Mucosa of rectum (tissue), 2 donors: ENCODE data around the gene GALNT9.
"Not testable (repeated sequence)": the region's sequence is repeated elsewhere in the genome, so short reads cannot be mapped to it uniquely, and the experiment has no call there.

Experiments
- H3K27ac ChIP-seq, 2 donors: one replicate each; pipeline ENCODE4 v1.7.0; 2013; ENCODE audit warnings: inconsistent platforms in 2 of 2, low read depth in 2 of 2, low read length in 2 of 2
- H3K27me3 ChIP-seq, 2 donors: one replicate each; pipeline ENCODE4 v1.7.0; 2013; ENCODE audit warnings: low read length in 2 of 2; ENCODE audit not compliant: control insufficient read depth in 2 of 2, insufficient read depth in 2 of 2
- H3K36me3 ChIP-seq, 2 donors: one replicate each; pipeline ENCODE4 v1.7.0; 2013; ENCODE audit warnings: low read length in 2 of 2; ENCODE audit not compliant: control insufficient read depth in 2 of 2, insufficient read depth in 2 of 2
- H3K4me1 ChIP-seq, 2 donors: one replicate each; pipeline ENCODE4 v1.7.0; 2013; ENCODE audit warnings: low read length in 2 of 2, mild to moderate bottlenecking in 1 of 2; ENCODE audit not compliant: control insufficient read depth in 2 of 2, insufficient read depth in 2 of 2
- H3K4me3 ChIP-seq, 2 donors: one replicate each; pipeline ENCODE4 v1.7.0; 2013; ENCODE audit warnings: low read length in 2 of 2
- H3K9ac ChIP-seq, 2 donors: one replicate each; pipeline ENCODE4 v1.7.0; 2013; ENCODE audit warnings: low read length in 2 of 2, low read depth in 1 of 2, mild to moderate bottlenecking in 1 of 2
- H3K9me3 ChIP-seq, 2 donors: one replicate each; pipeline ENCODE4 v1.7.0; 2013; ENCODE audit warnings: low read length in 2 of 2; ENCODE audit not compliant: control insufficient read depth in 2 of 2
- donor health status: healthy.
- donor health status: Normal muscosa, but diverticular disease.

The GALNT9 gene

DNA sequence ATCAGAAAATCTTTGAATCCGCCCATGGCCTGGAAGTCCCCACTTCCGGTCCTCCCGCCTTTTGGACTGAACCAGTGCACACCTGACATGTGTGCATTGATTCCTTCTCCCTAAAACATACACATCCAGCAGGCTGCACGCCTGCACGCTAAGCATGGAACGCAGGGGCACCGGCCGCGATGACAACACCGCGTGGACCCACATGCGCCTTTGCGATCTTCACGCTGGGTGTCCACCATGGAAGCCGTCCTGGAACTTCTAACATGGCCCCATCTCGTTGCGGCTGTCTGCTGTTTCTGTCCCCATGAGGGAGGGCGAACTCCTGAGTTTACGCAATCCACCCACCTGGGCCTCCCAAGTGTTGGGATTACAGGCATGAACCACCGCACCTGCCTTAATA, 73.7 kb downstream of the GALNT9 start:
- no peaks in the 10 kb centered on the region for H3K9me3 ChIP-seq
- H3K9ac ChIP-seq: no peak overlapping the region
- H3K27me3 ChIP-seq: no peaks in the 10 kb centered on the region

DNA sequence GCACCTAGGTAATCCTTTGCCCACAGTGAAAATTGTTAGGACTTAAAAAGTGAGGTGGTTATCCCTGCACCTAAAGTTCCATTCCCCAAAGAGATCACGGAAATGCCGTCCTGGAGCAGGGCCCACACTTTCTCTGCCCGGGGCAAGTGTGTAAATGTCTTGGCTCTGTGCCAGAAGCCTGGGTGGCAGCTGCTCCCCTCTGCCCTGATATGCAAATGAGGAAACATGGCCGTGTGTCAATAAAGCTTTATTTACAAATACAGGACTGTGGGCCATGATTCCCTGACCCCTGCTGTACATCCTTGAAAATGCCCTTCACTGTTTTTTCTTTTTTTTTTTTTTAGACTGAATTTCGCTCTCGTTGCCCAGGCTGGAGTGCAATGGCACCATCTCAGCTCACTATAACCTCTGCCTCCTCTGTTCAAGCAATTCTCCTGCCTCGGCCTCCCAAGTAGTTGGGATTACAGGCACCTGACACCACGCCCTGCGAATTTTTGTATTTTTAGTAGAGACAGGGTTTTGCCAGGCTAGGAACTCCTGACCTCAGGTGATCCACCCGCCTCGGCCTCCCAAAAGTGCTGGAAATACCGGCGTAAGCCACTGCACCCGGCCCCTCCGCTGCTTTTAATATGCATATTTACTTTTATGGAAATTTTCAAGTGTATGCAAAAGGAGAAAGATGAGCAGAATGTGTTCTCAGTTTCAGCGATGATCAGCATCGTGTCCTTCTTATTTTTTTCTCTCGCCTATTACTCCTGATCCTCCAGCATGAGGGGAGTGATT, 75.5 kb downstream of the GALNT9 start:
- Histone ChIP-seq H3K9ac (no peak overlapping the region), H3K4me3 (no peak overlapping the region), H3K9me3 (no peaks in the 10 kb centered on the region), H3K27me3 (no peaks in the 10 kb centered on the region), H3K27ac (no peak overlapping the region), H3K36me3 (no peaks in the 10 kb centered on the region), H3K4me1 (no peaks in the 10 kb centered on the region)

More for the DNA sequence above, 73.7 kb downstream of the GALNT9 start:
- Histone ChIP-seq H3K36me3 (no peaks in the 10 kb centered on the region), H3K27ac (no peak overlapping the region), H3K4me1 (no peaks in the 10 kb centered on the region), H3K4me3 (no peak overlapping the region)

DNA sequence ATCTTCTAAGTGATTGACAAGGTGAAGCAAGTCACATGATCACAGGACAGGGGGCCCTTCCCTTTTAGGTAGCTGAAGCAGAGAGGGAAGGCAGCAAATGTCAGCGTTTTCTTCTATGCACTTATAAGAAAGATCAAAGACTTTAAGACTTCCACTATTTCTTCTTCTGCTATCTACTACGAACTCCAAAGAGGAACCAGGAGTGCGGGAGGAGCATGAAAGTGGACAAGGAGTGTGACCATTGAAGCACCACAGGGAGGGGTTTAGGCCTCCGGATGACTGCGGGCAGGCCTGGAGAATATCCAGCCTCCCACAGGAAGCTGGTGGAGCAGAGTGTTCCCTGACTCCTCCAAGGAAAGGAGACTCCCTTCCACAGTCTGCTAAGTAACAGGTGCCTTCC, 76.4 kb downstream of the GALNT9 start:
- not testable (repeated sequence) for H3K27me3 ChIP-seq, H3K9ac ChIP-seq, H3K9me3 ChIP-seq, H3K4me1 ChIP-seq, H3K4me3 ChIP-seq, H3K27ac ChIP-seq, H3K36me3 ChIP-seq

DNA sequence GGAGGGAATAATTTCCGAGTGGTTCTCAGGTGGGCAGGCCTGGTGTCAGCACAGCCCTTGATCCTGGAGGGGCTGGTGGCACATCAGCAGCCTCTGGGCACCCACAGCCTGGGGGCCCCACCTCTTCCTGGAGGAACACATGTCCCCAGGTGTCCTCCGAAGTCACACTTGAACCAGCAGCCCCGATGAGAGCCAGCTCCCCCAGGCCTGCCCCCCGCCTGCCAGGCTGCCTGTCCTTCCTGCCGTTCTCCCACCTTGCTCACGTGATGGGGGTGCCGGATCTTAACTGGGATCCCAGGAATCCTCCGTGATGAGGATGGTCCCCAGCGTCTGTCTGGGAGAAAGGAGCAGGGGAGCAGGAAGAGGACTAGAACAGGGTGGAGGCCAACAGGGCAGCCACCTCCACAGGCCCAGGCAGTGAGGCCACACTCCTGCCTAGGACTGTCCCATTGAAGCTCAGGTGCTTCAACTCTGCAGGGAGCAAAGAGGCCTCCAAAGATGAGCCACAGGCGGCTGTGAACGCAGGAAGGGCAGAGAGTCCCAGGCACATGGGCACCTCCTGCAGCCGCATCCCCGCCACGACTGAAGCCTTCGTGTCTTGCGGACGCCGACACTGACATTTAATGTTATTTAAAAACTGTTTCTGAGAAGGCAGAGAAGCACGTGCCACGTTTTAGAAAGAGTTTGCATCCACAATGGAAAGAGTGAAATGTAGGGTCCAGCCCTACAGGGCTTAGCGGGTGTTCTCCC, 77.5 kb downstream of the GALNT9 start:
- H3K9ac ChIP-seq: no peak overlapping the region
- H3K27ac ChIP-seq: no peak overlapping the region
- H3K4me3 ChIP-seq: no peak overlapping the region

DNA sequence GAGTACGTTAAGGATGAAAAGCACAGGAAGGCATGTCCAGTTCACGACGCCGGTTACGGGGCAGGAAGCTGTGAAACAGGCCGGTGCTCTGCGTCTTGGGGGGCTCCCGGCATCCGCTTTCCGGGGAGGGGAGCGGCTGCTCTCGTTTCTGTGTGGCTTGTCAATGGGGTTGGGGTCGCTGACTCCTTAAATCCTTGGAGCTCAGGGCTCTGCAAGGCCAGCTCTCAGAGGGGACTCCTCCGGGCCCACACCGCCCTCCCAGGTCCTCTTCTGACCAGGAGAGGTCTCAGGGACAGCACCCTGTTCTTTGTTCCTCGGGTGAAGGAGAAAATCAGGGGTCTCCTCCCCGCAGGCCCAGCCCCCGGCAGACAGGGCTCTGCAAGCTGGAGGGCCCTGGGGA, 78.1 kb downstream of the GALNT9 start:
- Histone ChIP-seq H3K27ac (no peak overlapping the region), H3K27me3 (no peaks in the 10 kb centered on the region), H3K4me3 (no peak overlapping the region), H3K9me3 (no peaks in the 10 kb centered on the region), H3K9ac (no peak overlapping the region), H3K36me3 (no peaks in the 10 kb centered on the region), H3K4me1 (no peaks in the 10 kb centered on the region)

More for the DNA sequence above, 77.5 kb downstream of the GALNT9 start:
- H3K4me1 ChIP-seq: no peaks in the 10 kb centered on the region
- H3K9me3 ChIP-seq: no peaks in the 10 kb centered on the region
- no peaks in the 10 kb centered on the region for H3K27me3 ChIP-seq
- H3K36me3 ChIP-seq: no peaks in the 10 kb centered on the region

DNA sequence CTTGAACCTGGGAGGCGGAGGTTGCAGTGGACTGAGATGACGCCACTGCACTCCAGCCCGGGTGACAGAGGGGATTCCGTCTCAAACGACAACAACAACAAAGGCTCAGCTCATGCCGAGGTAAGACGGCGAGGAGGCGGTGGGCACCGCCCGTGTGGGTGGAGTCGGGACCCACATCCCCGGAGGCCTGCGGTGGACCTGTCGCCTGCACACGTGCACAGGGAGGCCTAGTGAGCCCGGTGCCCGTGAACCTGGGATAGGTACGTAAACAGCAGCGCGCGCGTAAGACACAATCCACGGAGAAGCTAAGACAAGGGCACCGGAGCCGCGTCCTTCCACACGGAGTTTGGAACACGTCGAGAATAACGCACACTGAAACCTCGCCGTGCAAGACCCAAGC, 78.7 kb downstream of the GALNT9 start:
- Histone ChIP-seq H3K27me3 (no peaks in the 10 kb centered on the region), H3K9me3 (no peaks in the 10 kb centered on the region), H3K27ac (no peak overlapping the region), H3K36me3 (no peaks in the 10 kb centered on the region), H3K4me3 (no peak overlapping the region), H3K4me1 (no peaks in the 10 kb centered on the region), H3K9ac (no peak overlapping the region)

DNA sequence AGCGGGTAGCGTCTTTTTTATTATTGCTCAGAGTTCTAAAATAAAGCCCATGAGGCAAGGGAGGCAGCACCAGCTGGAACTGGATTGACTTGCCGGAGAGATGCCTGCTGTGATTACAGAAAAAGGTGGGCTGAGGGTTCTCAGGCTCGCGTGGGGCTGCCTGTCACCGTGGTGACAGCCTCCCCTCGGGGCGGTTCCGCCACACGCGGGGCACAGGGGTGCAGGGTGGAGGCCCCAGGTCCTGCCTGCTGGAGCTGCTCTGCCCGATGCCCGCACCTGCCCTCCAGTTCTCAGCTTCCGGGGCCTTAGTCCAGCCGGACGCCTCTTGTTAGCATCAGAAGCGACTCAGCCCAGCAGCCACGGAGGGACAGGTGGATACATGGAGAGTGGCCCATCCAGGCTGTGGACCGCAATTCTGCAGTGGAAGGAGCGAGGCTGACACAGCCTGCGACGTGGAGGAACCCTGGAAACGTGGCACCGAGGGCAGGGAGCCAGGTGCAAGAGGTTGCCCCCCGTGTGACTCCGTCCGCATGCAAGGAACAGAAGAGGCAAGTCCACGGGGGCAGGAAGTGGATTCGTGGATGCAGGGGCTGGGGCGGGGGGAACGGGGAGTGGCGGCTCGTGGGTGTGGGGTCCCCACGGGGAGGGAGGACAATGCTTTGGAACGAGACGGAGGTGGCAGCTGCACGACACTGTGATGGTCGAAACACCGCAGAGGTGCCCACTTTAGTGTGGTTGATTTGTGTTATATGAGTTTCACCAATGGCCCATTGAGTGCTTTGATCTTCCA, 79.5 kb downstream of the GALNT9 start:
- Histone ChIP-seq H3K4me3 (no peak overlapping the region), H3K9ac (no peak overlapping the region), H3K36me3 (no peaks in the 10 kb centered on the region), H3K9me3 (no peaks in the 10 kb centered on the region), H3K27me3 (no peaks in the 10 kb centered on the region), H3K27ac (no peak overlapping the region), H3K4me1 (no peaks in the 10 kb centered on the region)

DNA sequence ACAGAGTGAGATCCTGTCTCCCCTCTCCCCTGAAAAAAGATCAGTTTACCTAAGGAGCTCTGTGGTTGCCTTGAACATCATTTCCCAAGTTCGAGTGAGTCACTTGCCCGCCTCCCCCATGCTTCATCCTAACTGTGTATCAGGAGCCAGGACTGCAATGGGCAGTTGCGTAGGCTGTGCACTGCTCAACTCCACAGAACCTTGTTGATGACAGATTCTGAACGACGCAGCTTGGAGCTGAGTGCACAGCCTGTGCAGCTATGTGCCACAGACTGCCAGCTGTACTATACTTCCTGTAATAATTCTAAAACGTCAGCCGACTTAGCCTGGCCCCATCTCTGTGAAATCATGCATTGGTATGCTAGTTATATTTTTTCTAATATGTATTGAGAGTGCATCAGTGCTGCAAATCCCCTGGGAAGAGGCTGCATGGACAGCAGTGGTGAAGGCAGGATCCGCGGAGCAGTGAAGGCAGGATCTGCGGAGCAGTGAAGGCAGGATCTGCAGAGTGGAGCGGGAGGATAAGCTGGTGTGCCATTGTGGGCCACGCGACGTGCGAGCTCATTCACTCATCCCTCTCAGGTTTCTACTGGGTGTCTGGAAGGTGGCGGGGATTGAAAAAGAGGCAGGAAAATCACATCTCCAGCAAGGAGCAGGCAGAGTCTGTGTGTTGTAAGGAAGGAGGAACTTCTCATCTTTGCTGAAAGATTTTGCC, 80.8 kb downstream of the GALNT9 start:
- no peaks in the 10 kb centered on the region for H3K36me3 ChIP-seq
- no peaks in the 10 kb centered on the region for H3K4me1 ChIP-seq
- no peak overlapping the region for H3K9ac ChIP-seq
- no peak overlapping the region for H3K4me3 ChIP-seq
- no peak overlapping the region for H3K27ac ChIP-seq
- no peaks in the 10 kb centered on the region for H3K27me3 ChIP-seq
- H3K9me3 ChIP-seq: no peaks in the 10 kb centered on the region

DNA sequence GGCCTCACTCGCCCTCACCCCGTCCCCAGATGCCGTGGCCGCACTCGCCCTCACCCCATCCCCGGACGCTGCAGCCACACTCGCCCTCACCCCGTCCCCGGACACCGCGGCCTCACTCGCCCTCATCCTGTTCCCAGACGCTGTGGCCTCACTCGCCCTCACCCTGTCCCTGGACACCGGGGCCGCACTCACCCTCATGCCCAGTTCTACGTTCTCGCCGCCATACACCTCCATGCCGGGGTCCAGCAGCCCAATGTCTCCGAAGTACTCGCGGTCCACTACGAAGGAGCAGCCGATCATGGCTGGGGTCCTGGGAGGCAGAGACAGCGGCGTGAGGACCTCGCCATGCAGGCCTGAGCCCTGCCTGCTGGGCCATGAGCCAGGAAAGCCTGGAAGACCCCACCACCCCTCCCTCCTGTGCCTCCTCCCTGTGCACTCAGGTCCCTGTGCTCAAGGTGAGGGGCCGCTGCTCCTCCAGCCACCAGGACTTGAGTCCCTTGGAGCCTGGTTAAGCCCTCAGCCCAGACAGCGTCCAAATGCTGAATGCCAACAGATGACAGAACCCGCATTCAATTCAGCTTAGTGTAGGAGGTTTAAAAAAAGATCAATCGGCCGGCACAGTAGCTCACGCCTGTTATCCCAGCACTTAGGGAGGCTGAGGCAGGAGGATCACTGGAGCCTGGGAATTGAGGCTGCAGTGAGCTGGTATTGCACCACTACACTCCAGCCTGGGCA, 81.5 kb downstream of the GALNT9 start:
- H3K4me3 ChIP-seq: no peak overlapping the region
- H3K4me1 ChIP-seq: no peaks in the 10 kb centered on the region
- no peaks in the 10 kb centered on the region for H3K36me3 ChIP-seq
- H3K27ac ChIP-seq: no peak overlapping the region
- H3K9ac ChIP-seq: no peak overlapping the region
- H3K27me3 ChIP-seq: no peaks in the 10 kb centered on the region
- no peaks in the 10 kb centered on the region for H3K9me3 ChIP-seq
